Muscle of leg (tissue), 9 donors: ENCODE data around the gene ULK1. TPM values are rescaled to one million over a fixed set of nuclear protein-coding genes. Genes with fewer than 3 reads are reported as not detected.

Source experiments
- polyA plus RNA-seq, 8 donors: library from polyadenylated mRNA; unstranded; fragments of 120-200 nt; gene quantifications; one replicate each; pipeline versions ENCODE4 v1.2.1 to v1.2.3, GENCODE V29; 2013; ENCODE audit warnings: inconsistent platforms in 1 of 8, low replicate concordance in 1 of 8; ENCODE audit not compliant: insufficient read length in 8 of 8, insufficient read depth in 1 of 8
- total RNA-seq: library from RNA; stranded (reverse); fragments of 120-200 nt; gene quantifications from one replicate; pipeline ENCODE4 v1.2.4, GENCODE V29; 2013

Gene ULK1
- total and polyA plus RNA-seq, 9 donors, result 5.1 to 27.7 (median 22.0) TPM

Other genes with a start within 250 kb of the ULK1 start
- gene SFSWAP, start 183.5 kb upstream of the ULK1 start, total RNA-seq, result 24.6 TPM
- 10 to 100 TPM; 27.0 to 33.6 (median 30.7) TPM for gene SFSWAP, start 183.5 kb upstream of the ULK1 start, polyA plus RNA-seq
- gene MMP17, start 66.2 kb upstream of the ULK1 start, total RNA-seq, result 4.0 TPM
- gene MMP17, start 66.2 kb upstream of the ULK1 start, polyA plus RNA-seq, result 10 to 100 TPM in 1 of 8 donors, 1 to 10 TPM in 7; 3.3 to 11.0 (median 5.9) TPM
- 6.5 TPM for gene PUS1, start 34.7 kb downstream of the ULK1 start, total RNA-seq
- gene PUS1, start 34.7 kb downstream of the ULK1 start, polyA plus RNA-seq, result 10 to 100 TPM; 10.5 to 18.5 (median 13.3) TPM
- gene EP400, start 55.3 kb downstream of the ULK1 start, total RNA-seq, result 9.0 TPM
- 10 to 100 TPM; 17.3 to 30.5 (median 23.6) TPM for gene EP400, start 55.3 kb downstream of the ULK1 start, polyA plus RNA-seq
- gene DDX51, start 249.7 kb downstream of the ULK1 start, total RNA-seq, result 5.7 TPM
- 10 to 100 TPM in 7 of 8 donors, 1 to 10 TPM in 1; 9.4 to 18.0 (median 14.7) TPM for gene DDX51, start 249.7 kb downstream of the ULK1 start, polyA plus RNA-seq
- gene NOC4L, start 249.8 kb downstream of the ULK1 start, total RNA-seq, result 5.7 TPM
- gene NOC4L, start 249.8 kb downstream of the ULK1 start, polyA plus RNA-seq, result 10 to 100 TPM; 10.9 to 16.0 (median 12.8) TPM